Fibroblast of skin of right biceps (primary cell): Measurements from ENCODE around the gene GRIP1.

Source experiments
- DNase-seq: peaks from one replicate; pipeline ENCODE4 v3.0.0-alpha.2; 2013

GRIP1 gene

GRCh38 chr12:66598608-66599007 lies 80.3 kb downstream of the GRIP1 start:
- DNase-seq: no peak

- DNase-seq: no peak
Observed at GRCh38 chr12:66598079-66598478, 80.8 kb downstream of the GRIP1 start.

GRCh38 chr12:66596199-66596598 lies 82.7 kb downstream of the GRIP1 start:
- peak; percentile 55 for DNase-seq

- DNase-seq: peak; percentile 24
Observed at GRCh38 chr12:66594688-66595087, 84.2 kb downstream of the GRIP1 start.

- DNase-seq: no peak
Observed at GRCh38 chr12:66590275-66590985, 88.4 kb downstream of the GRIP1 start.

- no peak for DNase-seq
Observed at GRCh38 chr12:66589095-66589494, 89.8 kb downstream of the GRIP1 start.

GRCh38 chr12:66587912-66588311 lies 91.0 kb downstream of the GRIP1 start:
- peak; percentile 85 for DNase-seq

GRCh38 chr12:66584673-66585072 lies 94.2 kb downstream of the GRIP1 start:
- peak; percentile 54 for DNase-seq

GRCh38 chr12:66573605-66574004 lies 105.3 kb downstream of the GRIP1 start:
- DNase-seq: no peak

- DNase-seq: no peak
Observed at GRCh38 chr12:66572845-66573244, 106.0 kb downstream of the GRIP1 start.

- DNase-seq: no peak
Observed at GRCh38 chr12:66571361-66571915, 107.4 kb downstream of the GRIP1 start.

- DNase-seq: no peak
Observed at GRCh38 chr12:66563220-66563619, 115.7 kb downstream of the GRIP1 start.

GRCh38 chr12:66555113-66555512 lies 123.8 kb downstream of the GRIP1 start:
- peak; percentile 46 for DNase-seq

- DNase-seq: peak; percentile 34
Observed at GRCh38 chr12:66552716-66553115, 126.2 kb downstream of the GRIP1 start.

- no peak for DNase-seq
Observed at GRCh38 chr12:66550626-66551025, 128.2 kb downstream of the GRIP1 start.

GRCh38 chr12:66549050-66549389 lies 129.9 kb downstream of the GRIP1 start:
- DNase-seq: no peak

GRCh38 chr12:66548338-66549049 lies 130.4 kb downstream of the GRIP1 start:
- DNase-seq: no peak

GRCh38 chr12:66541426-66541825 lies 137.4 kb downstream of the GRIP1 start:
- DNase-seq: no peak

- no peak for DNase-seq
Observed at GRCh38 chr12:66539431-66539830, 139.4 kb downstream of the GRIP1 start.

GRCh38 chr12:66538970-66539369 lies 139.9 kb downstream of the GRIP1 start:
- no peak for DNase-seq

- DNase-seq: no peak
Observed at GRCh38 chr12:66537876-66538275, 141.0 kb downstream of the GRIP1 start.

GRCh38 chr12:66533767-66534166 lies 145.1 kb downstream of the GRIP1 start:
- no peak for DNase-seq

- DNase-seq: no peak
Observed at GRCh38 chr12:66531766-66532165, 147.1 kb downstream of the GRIP1 start.

GRCh38 chr12:66529934-66530333 lies 148.9 kb downstream of the GRIP1 start:
- DNase-seq: no peak
